LNCAP (cell line): Measurements from ENCODE around the gene SYNPO2.

Experiments
- TF ChIP-seq, protein P1 (sequence below): fragments of 450-650 bp; IDR thresholded peaks from 2 replicates; pipeline ENCODE4 v1.5.1; 2017; ENCODE audit warnings: mild to moderate bottlenecking

Gene SYNPO2

DNA sequence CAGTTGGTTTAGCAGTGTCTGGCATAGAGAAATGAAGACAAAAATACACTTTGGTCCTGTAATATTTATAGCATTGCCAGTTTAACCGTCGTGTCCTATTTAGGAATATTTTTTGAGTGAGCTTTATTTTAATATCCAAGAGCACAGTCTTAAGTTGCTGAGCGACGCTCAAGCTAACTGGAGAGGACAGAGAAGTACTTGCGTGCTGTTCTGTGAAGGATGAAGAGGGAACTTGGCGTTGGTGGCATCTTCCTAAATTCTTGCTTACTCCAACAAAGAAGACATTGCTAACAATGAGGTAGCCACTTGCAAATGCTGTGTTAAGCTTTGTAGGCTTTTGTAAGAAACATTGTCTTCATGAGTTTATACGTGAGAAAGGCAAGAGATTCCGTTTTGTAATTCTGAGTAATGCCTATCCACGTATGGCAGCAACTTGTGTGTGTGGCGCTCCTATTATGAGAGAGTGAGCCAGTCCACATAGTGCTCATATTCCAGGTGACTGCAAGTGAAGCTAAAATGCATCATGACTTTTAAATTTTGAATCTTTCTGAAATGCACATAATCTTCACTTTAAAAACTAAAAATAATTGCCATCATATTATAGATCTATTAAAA lies 50.6 kb downstream of the SYNPO2 start:
- TF ChIP-seq, protein P1, sequence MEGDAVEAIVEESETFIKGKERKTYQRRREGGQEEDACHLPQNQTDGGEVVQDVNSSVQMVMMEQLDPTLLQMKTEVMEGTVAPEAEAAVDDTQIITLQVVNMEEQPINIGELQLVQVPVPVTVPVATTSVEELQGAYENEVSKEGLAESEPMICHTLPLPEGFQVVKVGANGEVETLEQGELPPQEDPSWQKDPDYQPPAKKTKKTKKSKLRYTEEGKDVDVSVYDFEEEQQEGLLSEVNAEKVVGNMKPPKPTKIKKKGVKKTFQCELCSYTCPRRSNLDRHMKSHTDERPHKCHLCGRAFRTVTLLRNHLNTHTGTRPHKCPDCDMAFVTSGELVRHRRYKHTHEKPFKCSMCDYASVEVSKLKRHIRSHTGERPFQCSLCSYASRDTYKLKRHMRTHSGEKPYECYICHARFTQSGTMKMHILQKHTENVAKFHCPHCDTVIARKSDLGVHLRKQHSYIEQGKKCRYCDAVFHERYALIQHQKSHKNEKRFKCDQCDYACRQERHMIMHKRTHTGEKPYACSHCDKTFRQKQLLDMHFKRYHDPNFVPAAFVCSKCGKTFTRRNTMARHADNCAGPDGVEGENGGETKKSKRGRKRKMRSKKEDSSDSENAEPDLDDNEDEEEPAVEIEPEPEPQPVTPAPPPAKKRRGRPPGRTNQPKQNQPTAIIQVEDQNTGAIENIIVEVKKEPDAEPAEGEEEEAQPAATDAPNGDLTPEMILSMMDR: no peak

DNA sequence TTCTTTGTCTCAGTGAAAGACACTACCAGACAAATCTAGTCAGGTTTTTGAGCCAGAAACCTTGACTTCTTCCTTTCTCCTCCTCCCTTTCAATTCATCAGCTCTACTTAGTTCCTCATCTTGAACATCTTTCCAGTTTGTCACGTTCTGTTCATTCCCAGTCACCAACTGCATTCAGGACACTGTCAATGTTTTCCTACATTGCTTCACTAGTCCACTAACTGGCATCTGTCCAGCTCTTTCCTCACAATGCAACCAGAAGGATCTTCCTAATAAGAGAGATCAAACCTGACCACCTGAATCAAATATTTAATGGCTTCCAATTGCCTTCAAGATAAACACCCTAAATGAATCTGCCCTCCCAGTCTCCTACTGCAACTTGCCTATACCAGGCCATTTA lies 52.5 kb downstream of the SYNPO2 start:
- TF ChIP-seq, protein P1: no peak

DNA sequence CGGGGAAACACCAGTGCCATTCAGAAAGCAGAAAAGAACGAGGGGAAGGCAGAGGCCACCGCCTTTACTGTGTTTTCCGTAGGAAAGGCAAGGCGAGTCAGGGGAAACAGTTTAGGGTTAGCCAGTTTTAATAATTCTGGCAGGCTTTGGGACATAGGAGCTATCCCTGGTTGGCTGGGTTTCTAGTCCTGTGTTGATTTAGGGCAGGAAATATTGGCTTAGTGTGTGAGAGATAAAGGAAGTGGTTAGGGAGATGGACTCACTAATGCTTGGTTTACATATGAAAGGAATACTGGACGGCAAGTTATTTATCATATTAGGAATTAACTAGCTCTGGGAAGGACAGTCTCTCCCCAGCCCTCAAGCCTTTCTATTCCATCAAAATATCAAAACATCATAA lies 53.1 kb downstream of the SYNPO2 start:
- TF ChIP-seq, protein P1: no peak

DNA sequence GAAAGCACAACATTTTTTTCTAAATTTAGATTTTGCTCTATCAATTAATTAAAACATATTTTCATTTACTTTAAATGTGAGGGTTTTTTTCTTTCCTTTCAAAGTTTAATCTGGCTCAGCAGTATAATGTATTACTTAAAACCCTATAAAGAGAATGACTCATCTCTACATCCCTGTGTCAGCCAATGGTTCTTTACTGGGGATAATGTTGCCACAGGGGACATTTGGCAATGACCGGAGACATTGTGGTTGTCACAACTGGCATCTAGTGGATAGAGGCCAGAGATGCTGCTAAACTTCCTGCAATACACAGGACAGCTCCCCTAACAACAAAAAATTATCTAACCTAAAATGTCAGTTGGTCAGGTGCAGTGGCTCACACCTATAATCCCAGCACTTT lies 53.8 kb downstream of the SYNPO2 start:
- TF ChIP-seq, protein P1: no peak

DNA sequence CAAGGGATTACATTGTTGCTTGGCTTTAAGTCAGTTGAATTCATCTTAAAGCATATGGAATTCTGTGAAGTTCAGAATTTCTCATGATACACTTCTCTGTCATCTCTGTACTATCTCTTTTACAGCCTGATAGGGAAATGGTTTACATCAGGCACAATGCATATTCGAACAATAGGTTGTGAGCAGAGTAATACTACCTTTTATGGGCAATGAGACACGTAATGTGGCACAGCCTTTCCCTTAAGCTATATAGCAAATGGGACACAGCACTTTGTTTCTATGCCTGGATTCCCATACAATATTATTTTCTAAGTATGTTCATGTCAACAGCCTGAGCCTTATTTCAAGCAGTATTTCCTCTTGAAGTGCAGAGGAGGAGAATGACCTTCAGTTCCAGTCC lies 58.4 kb downstream of the SYNPO2 start:
- TF ChIP-seq, protein P1: no peak

DNA sequence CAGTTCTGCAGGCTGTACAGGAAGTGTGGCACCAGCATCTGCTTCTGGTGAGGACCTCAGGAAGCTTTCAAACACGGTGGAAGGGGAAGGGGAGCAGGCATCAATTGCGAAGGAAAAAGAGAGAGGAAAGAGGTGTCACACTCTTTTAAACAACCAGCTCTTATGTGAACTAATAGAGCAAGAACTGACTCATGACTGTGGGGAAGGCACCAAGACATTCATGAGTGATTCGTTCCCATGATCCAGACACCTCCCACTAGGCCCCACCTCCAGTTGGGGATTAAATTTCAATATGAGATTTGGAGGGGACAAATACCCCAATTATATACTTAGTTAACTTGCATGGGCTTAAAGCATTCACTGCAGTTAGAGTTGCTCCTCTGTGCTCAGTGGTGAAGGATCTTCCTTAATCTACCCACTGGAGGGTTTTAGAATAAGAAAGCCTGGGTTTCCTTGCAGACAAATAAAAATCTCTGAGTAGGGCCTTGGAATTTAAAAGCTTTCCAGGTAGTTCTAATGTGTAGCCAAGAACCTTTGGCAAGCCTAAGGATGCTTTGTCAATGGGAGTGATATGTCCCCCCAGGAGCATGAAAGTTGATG lies 60.0 kb downstream of the SYNPO2 start:
- TF ChIP-seq, protein P1: no peak

DNA sequence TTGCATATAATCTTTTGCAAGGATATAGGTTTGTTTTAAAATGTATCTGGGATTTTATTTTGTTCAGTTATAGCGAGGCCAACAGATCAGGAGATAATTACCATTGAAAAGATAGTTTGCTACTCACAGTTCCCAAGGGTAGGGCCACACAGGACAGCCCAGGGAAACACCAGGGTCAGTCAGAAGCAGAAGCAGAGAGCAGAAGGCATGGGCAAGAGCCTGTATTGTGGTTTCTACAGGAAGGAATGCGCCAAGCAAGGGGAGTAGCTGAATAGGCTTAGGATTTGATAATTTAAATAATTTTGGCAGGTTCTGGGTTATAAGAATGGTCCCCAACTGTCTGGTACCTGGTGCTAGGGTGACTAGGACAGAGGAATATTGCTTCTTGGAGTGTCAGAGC lies 61.6 kb downstream of the SYNPO2 start:
- TF ChIP-seq, protein P1: no peak
